ENCODE results near the gene JUP.

- TF ChIP-seq SUZ12 (IDR thresholded peaks at IDR 0.05; ENCODE audit: extremely low read depth, insufficient read depth, insufficient read length), result no peak
- no peak for TF ChIP-seq YY1 (IDR thresholded peaks at IDR 0.05; ENCODE audit: insufficient read depth, insufficient read length)
Measured at GRCh38 chr17:41785859-41786226, 668 bp downstream of the JUP start.

Measured in NT2/D1 (cell line).